ENCODE results near the gene HIVEP1. TPM values are rescaled to one million over a fixed set of nuclear protein-coding genes. Genes with fewer than 3 reads are reported as not detected.
A peak's percentile ranks its signal among the peaks of the same experiment; 100 is the strongest.

Gene HIVEP1
- total RNA-seq, 3 donors from 2014 or later (not counting 1 experiment from before 2014, with no cell fraction given), result 26.3 to 37.9 (median 28.4) TPM

GRCh38 chr6:12125396-12125795 is 113.3 kb downstream of the HIVEP1 start:
- Mint-ChIP-seq H3K4me3 (no peak overlapping the region), H3K27me3 (ENCODE audit: low read depth in 2 of 2) (no peaks in the 10 kb centered on the region), H3K27ac (no peak overlapping the region), H3K36me3 (peaks cover 15% of the 10 kb centered on the region), H3K9me3 (no peaks in the 10 kb centered on the region), H3K4me1 (peaks cover 7 to 9% of the 10 kb centered on the region in 2 donors)
- H3K4me3 ChIP-seq (ENCODE audit: low read length), result no peak overlapping the region
- TF ChIP-seq, protein P1, sequence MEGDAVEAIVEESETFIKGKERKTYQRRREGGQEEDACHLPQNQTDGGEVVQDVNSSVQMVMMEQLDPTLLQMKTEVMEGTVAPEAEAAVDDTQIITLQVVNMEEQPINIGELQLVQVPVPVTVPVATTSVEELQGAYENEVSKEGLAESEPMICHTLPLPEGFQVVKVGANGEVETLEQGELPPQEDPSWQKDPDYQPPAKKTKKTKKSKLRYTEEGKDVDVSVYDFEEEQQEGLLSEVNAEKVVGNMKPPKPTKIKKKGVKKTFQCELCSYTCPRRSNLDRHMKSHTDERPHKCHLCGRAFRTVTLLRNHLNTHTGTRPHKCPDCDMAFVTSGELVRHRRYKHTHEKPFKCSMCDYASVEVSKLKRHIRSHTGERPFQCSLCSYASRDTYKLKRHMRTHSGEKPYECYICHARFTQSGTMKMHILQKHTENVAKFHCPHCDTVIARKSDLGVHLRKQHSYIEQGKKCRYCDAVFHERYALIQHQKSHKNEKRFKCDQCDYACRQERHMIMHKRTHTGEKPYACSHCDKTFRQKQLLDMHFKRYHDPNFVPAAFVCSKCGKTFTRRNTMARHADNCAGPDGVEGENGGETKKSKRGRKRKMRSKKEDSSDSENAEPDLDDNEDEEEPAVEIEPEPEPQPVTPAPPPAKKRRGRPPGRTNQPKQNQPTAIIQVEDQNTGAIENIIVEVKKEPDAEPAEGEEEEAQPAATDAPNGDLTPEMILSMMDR (IDR thresholded peaks at IDR 0.05), result no peak
- intact Hi-C loops (cut with micrococcal nuclease), result no loop called here
- peaks cover 10% of the 10 kb centered on the region for H3K36me3 ChIP-seq (ENCODE audit: control insufficient read depth, insufficient read depth, low read length)
- ATAC-seq (no peak), DNase-seq (no peak)
- 94% methylated on average over 4 of the region's 4 CpGs for WGBS (ENCODE audit: insufficient coverage)
- no peak overlapping the region for H3K27ac ChIP-seq (ENCODE audit: low read length)
- H3K27me3 ChIP-seq (ENCODE audit: control insufficient read depth, insufficient read depth, low read length), result no peaks in the 10 kb centered on the region
- H3K9me3 ChIP-seq (ENCODE audit: control insufficient read depth, insufficient read depth, low read length), result no peaks in the 10 kb centered on the region
- H3K4me1 ChIP-seq (ENCODE audit: control insufficient read depth, insufficient read depth, low read length), result no peaks in the 10 kb centered on the region

GRCh38 chr6:12126051-12126450 is 113.9 kb downstream of the HIVEP1 start:
- no peaks in the 10 kb centered on the region for H3K9me3 ChIP-seq (ENCODE audit: control insufficient read depth, insufficient read depth, low read length)
- H3K27ac ChIP-seq (ENCODE audit: low read length), result no peak overlapping the region
- whole genome bisulfite sequencing (ENCODE audit: insufficient coverage), result 64% methylated on average over 1 of the region's 1 CpG
- H3K36me3 ChIP-seq (ENCODE audit: control insufficient read depth, insufficient read depth, low read length), result peaks cover 8% of the 10 kb centered on the region
- no peak overlapping the region for H3K4me3 ChIP-seq (ENCODE audit: low read length)
- H3K27me3 ChIP-seq (ENCODE audit: control insufficient read depth, insufficient read depth, low read length), result no peaks in the 10 kb centered on the region
- Mint-ChIP-seq H3K9me3 (no peaks in the 10 kb centered on the region), H3K4me3 (no peak overlapping the region), H3K36me3 (peaks cover 8% of the 10 kb centered on the region), H3K4me1 (peaks cover 6 to 8% of the 10 kb centered on the region in 2 donors), H3K27me3 (ENCODE audit: low read depth in 2 of 2) (no peaks in the 10 kb centered on the region), H3K27ac (no peak overlapping the region)
- no peak for ATAC-seq
- TF ChIP-seq, protein P1 (IDR thresholded peaks at IDR 0.05), result no peak
- H3K4me1 ChIP-seq (ENCODE audit: control insufficient read depth, insufficient read depth, low read length), result no peaks in the 10 kb centered on the region
- intact Hi-C loops (cut with micrococcal nuclease), result no loop called here
- peak in 1 of 2 donors; percentile 25 for DNase-seq

DNA sequence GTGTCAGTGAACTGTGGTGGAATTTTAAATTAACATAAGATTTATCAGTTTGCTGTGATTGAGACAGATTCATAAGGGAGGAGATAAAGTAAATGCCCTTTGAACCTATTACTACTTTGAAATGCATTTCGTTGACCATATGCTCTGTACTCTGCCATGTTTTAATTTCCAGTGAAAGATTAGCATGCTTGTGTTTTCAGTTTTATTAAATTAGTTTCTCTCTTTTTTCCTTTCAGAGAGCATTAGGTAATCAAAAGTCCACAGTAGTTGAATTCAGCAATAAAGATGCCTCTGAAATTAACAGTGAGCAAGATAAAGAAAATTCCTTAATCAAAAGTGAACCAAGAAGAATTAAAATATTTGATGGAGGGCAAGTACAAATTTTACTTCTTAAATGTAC is 117.4 kb downstream of the HIVEP1 start:
- Mint-ChIP-seq H3K27ac (no peak overlapping the region), H3K36me3 (peaks cover 5% of the 10 kb centered on the region), H3K4me3 (no peak overlapping the region), H3K4me1 (peaks cover 6 to 8% of the 10 kb centered on the region in 2 donors), H3K9me3 (no peaks in the 10 kb centered on the region), H3K27me3 (ENCODE audit: low read depth in 2 of 2) (no peaks in the 10 kb centered on the region)
- Histone ChIP-seq H3K4me1 (ENCODE audit: control insufficient read depth, insufficient read depth, low read length) (no peaks in the 10 kb centered on the region), H3K9me3 (ENCODE audit: control insufficient read depth, insufficient read depth, low read length) (no peaks in the 10 kb centered on the region), H3K27ac (ENCODE audit: low read length) (no peak overlapping the region), H3K36me3 (ENCODE audit: control insufficient read depth, insufficient read depth, low read length) (peaks cover 3% of the 10 kb centered on the region), H3K27me3 (ENCODE audit: control insufficient read depth, insufficient read depth, low read length) (no peaks in the 10 kb centered on the region), H3K4me3 (ENCODE audit: low read length) (no peak overlapping the region)
- DNase-seq (no peak), ATAC-seq (no peak)
- intact Hi-C loops (cut with micrococcal nuclease), result no loop called here
- TF ChIP-seq, protein P1 (IDR thresholded peaks at IDR 0.05), result no peak
- WGBS (ENCODE audit: insufficient coverage), result no CpG with 5 or more reads among the region's 1 CpG

Measured in natural killer cell (primary cell).